Suppressor macrophage treated with lipopolysaccharide for 4 hours (primary cell): ENCODE results near the gene ADSS2.
"Not testable (repeated sequence)": the region's sequence is repeated elsewhere in the genome, so short reads cannot be mapped to it uniquely, and the experiment has no call there.

Source experiments
- DNase-seq: peaks from one replicate; pipeline ENCODE4 v3.0.0-alpha.2; 2020

The ADSS2 gene

DNA sequence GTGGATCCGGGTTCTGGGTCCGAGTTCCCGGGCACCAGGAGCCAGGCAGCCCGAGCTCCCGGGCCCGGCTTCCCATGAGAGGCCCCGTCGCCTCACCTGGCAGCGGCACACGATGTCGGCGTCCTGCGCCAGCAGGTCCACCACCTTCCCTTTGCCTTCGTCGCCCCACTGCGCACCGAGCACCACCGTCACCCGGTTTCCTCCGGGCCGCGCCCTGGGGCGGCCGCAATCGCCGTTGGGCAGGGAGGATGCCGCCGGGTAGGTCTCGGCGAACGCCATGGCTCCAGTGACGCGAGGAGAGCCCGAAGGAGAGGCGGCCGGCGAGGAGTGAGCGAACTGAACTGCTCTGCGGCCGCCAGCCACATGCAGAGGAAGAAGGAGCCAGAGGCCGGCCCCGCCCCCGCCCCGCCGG is at the start of gene ADSS2:
ADSS2 (minus strand) TSS at position 371 of the 412 bp plus-strand sequence; CDS start at position 279, 92 bp downstream.
- DNase-seq, result no peak

DNA sequence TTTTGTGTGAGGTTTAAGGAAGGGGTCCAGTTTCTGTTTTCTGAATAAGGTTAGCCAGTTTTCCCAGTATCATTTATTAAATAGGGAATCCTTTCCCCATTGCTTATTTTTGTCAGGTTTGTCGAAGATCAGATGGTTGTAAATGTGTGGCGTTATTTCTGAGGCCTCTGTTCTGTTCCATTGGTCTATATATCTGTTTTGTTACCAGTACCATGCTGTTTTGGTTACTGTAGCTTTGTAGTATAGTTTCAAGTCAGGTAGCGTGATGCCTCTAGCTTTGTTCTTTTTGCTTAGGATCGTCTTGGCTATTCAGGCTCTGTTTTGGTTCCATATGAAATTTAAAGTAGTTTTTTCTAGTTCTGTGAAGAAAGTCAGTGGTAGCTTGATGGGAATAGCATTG is 48.8 kb upstream of the ADSS2 start:
- DNase-seq, result not testable (repeated sequence)

DNA sequence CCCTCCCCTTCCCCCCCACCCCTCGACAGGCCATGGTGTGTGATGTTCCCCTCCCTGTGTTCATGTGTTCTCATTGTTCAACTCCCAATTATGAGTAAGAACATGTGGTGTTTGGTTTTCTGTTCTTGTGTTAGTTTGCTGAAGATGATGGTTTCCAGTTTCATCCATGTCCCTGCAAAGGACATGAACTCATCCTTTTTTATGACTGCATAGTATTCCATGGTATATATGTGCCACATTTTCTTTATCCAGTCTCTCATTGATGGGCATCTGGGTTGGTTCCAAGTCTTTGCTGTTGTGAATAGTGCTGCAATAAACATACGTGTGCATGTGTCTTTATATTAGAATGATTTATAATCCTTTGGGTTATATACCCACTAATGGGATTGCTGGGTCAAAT is 47.8 kb upstream of the ADSS2 start:
- not testable (repeated sequence) for DNase-seq

DNA sequence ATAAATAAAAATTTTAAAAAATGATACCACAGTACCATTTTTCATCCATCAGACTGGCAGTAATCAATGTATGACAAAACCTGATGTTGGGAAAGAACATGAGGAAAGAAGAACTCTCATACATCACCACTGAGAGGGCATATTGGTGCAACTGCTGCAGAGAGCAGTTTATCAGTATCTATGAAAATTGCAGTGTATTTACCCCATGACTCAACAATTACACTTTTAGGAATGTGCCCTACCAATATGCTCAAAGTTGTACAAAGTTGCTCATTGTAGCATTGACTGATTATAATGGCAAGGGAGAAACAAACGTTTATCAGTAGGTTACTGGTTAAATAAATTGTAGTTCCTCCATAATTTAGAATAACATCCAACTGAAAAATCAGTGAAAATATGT is 46.1 kb upstream of the ADSS2 start:
- no peak for DNase-seq

DNA sequence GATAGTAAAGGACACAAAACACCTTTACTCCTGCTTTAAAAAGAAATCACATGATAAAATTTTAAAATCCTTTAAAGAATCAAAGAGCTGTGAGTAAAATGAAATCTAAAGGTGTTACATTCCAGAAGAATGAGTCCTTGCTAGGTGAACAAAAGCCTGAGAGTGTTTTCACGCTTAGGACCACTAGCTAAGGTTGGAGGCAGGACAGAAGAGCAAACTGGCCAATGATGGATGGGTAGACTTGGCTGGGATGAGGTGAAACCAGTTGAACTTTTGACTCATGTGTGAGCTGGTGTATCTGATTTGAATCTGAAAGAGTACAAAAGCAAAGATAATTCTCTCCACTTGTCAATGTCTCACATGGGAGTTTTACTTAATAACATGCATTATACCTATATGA is 44.5 kb upstream of the ADSS2 start:
- DNase-seq, result no peak

DNA sequence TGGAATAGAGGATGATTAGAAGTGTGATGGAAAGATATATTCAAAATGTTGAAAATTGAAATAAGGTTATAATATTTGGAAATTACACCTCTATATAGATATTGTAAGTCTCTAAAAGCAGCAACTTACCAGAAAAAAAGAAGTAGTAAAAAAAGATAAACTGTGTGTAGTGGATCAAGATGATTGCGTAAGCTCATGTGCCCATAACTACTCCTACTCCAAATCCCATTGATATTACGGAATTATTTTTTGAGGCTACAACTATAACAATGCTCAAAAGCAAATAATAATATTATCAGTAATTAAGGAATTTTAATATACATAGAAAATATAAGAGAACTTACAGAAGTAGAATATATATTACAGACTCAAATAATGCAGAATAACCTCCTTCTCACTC is 42.9 kb upstream of the ADSS2 start:
- DNase-seq, result no peak

DNA sequence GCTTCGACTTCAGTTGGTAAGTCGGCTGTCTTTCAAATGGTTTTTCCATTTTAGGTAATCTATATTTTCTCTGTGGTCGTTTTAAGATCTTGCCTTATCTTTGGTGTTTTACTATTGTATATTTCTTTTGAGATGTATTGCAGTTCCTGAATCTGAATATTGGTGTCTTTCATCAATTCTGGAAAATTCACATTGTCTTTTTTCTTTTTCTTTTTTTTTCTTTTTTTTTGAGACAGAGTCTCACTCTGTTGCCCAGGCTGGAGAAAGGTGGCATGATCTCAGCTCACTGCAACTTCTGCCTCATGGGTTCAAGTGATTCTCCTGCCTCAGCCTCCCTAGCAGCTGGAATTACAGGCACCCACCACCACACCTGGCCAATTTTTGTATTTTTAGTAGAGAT is 33.3 kb upstream of the ADSS2 start:
- DNase-seq, result not testable (repeated sequence)

DNA sequence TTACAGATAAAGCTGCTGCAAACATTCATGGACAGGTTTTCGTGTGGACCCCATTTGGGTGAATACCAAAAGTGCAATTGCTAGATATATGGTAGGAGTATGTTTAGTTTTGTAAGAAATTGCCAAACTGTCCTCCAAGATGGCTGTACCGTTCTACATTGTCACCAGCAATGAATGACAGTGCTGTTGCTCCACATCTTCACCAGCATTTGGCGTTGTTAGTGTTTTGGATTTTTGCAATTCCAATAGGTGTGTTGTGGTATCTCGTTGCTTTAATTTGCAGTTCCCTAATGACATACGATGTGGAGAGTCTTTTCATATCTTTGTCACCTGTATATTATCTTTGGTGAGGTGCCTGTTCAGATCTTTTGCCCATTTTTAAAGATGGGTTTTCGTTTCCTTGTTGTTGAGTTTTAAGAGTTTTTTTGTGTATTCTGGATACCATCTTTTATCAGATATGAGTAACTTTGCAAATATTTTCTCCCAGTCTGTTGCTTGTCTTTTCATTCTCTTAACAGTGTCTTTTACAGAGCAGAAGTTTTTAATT is 21.4 kb upstream of the ADSS2 start:
- DNase-seq, result no peak

DNA sequence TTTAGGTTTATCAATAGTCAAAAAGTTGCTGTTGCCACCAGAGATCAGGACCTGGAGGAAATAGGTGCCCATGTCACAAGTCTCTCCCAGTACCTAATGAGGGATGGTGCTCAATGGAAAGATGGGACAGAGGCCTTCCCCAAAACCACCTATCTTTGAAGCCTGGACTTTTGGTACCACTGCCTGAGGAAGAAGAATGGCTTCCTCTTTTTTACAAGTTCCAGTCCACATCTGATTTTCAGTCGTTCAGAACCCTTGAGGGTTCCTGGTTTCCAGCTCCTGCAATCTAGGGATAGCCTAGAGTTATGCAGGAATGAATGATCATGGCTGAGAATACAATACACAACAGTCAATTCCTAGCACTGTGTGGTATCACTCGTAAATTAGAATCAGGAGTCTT is 15.0 kb upstream of the ADSS2 start:
- DNase-seq, result no peak

DNA sequence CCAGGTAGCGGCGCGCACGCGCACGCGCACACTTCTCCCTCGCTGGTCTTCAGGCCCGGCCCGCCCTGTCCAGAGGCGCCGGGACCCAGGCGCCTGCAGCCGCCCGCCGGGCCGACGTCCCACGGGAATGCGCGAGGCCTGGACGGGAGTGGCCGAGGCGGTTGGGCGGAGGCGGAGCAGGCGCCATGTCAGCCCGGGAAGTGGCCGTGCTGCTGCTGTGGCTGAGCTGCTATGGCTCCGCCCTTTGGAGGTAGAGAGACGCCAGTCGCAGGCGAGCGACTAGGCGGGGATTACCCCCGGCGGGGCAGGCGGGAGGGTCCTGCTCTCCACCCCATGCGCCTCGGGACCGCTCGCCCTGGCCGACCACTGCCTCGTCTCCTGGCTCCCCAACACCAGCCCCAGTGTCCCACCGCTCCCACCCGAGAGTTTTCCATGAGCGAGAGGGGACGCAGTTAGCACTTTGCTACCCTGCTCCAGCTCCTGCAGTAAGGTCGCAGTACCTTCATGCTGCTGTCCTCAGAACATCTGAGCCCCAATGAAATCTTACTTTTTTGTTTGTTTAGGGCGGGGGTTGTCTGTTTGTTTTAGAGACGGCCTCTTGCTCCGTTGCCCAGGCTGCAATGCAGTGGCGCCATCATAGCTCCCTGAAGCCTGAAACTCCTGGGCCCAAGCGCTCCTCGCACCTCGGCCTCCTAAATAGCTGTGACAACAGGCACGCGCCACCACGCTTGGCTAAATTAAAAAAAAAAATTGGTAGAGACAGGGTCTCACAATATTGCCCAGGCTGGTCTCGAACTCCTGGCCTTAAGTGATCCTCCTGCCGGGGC is 9.7 kb upstream of the ADSS2 start, which contains the start of gene CATSPERE:
CATSPERE (plus strand) TSS at position 29 of the 827 bp plus-strand sequence; CDS start at position 186, 157 bp downstream.
- DNase-seq, result peak; percentile 87

DNA sequence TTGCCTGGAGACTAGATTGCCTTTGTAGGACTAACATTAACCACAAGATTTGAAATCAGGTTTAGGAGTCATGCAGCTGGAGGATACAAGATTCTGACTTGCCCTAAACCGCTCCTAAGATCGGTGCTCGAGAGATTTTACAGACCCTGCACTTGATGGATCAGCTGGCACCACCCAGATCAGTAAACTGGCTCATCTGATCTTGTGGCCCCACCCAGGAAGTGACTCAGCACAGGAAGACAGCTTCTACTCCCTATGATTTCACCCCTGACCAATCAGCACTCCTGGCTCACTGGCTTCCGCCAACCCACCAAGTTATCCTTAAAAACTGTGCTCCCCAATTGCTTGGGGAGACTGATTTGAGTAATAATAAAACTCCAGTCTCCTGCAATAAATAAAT is 8.5 kb upstream of the ADSS2 start:
- peak; percentile 18 for DNase-seq

DNA sequence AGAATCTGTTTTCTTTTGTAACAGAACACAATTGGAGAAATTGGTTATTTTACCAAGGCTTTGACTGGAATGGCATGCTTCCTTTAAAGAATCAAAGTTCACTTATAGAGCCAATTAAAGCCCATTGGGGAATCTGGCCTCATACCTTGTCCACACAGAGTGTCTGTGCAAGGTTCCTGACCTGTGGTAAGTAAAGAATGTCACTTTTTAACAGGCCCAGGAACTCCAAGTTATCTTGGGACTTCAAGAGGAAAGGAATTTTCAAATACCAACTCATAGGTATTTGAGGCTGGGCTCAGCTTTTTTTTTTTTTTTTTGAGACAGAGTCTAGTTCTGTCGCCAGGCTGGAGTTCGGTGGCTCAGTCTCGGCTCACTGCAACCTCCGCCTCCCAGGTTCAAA is 7.1 kb upstream of the ADSS2 start:
- no peak for DNase-seq

DNA sequence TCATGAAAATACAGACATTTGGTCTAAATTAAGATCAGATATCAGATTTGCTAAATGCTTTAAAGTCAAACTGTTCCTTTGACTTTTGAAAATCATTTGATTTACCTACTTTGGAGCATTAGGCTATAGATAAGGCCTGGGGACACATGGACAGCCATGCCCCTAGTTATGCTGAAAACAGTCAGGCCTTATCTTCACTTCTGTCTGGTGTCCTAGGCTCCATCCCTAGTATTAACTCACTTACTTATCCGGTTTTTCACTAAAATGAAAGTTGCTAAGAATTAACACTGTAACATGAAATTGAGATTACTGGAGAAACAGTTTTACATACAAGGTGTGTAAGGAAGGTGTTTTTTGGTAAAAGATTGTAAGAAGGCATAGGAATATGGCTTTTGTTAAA is 4.9 kb upstream of the ADSS2 start:
- no peak for DNase-seq

DNA sequence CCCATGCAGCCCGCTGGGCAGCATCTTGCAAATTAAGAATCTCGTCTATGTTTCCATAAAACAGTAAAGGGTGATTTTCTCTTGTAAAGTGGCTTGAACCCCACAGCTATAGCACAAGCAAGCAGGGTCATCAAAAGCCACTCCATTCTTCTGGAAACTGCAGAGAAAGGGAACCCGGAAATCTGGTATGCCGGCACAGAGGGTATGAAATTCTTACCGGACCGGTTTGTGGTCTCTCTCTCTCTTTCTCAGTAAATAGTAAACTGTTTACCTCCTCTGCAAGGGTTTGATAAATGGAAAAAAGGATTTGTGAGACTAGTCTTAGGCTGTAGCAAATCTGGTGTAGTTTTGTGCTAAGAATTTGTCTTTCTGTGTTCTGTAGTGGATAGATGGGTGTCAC is 2.7 kb upstream of the ADSS2 start:
- no peak for DNase-seq

DNA sequence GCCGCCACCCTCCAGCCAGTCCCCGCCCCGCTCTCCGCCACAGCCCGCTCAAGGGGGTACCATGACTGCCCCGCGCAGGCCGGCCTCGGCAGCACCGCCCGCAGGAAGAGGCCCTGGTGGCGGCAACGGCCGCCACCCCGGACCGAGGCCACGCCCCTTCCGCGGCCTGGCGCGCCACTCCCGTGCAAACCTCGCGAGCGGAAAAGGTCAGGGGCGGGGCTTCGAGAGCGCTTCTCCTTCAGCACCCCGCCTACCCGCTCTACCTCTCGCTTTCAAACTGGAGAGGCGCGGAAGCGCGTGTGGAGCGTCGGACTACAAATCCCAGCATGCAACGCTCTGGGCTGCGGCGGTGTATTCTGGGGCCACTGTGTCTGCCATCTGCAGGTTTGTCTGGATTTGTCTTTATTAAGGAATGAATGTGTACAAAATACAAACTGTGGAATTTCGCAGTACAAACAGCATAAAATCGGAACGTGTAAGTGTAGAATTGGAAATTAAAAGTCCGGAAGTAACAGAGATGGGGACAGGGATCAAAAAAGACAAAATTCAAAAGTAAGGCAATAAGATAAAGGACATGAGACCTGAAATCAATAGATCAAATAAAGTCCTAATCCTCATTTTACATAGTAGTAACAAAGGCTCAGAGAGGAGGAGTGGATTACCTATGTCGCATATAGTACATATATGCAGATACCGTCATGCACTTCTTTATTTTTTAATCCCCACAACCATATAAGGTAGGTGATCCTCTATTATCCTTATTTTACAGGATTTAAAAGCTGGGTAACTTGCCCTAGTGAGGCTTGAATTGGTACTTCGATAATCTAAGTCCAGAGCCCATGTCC is 464 bp upstream of the ADSS2 start:
- DNase-seq, result peak; percentile 100

DNA sequence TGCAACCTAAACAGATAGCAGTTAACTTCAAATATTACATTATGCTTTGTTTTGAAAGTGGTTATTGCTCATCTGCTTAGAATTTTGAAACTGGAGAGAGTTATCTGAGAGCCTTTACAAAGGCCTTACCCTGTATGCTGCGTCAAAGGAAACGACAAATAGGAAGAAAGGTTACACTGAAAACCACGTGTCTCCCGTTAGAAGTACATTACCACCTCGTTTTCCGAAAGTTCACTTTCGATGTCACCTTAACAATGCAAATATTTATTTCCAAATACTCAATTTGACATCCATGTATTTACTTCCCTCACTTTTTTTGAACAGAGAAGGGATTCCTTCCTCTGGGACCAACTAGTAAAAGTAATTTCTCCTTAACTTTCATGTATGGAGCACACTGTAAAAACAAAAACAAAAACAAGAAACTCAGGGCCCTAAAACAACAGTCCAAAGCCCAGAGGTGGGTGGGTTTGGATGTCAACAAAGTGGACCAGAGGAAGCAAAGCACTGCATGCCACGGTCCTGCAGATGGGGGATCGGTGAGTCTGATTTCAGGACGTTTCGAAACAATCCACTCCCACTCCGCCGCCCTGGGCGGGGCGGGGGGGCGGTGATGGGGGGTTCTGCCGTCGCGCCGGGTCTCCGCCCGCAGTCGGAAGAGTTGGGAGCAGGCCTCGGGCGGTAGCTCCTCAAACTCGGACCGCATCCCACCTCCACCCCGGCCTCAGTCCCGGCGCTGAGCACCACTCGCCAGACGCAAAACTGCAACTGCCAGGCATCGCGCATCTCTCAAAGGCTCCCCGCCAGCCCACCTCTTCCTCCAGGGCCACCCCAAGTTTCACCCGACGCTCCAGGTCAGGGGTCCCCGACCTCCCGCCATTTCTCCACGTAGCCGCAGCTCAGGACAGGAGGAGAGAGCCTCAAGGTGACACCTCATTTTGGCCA is 841 bp downstream of the ADSS2 start:
- peak; percentile 58 for DNase-seq

DNA sequence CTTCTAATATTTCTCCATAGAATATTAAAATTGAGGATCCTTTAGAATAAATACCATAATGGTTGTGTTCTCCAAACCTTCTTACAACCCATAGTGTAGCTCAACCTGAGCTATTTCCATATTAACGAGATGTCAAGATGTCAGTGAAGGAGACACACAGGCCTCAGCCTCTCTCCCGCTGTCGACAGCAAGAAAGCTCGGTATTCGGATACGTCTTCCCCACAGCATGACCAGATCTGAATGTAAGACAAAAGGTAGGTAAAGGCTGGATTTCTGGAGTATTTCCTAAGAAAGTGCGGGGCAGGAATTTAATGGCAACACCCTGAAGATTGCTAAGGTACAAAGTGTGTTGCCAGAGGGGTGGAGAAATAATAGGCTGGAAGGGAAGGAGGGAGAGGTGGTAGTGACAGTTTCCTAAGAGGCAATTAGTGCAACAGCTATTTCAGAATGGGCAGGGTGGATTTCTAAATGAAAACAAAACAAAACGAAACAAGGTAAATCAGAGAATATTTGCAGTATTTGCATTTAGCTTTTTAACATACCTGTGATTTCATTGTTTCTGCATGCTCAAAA is 1.7 kb downstream of the ADSS2 start:
- no peak for DNase-seq

DNA sequence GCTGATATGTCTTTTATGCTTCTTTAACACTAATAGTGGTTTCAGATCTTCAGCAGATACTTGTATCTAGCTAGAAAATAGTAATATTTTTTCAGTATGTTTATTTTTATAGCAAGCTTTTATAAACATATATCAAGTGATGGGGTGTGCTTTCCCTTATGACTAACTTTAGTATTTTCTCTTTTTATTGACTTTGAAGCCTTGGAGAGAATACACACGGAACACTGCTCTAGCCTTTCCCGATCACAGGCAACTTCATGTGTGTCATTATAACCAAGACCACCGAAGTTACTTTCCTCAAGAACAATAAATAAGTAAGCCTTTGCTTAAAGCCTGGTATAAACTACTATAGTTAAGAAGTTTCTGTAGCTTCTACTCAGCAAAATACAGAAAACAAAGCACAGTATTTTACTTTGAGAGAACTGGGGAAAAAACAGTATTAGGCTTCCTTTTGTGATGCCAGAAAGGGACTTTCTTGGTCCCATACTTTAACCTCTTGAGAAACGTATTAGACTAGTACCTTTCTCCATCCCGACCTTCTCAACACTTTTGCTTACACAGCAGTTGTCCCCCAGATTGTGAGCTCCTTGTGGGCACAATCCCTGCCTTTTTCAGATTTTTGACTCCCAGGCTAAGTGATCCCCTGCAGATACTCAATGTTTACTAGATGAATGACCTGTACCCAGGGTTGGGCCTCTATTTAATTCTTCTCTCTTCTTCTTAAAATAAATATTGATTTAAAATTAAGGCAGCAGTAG is 3.3 kb downstream of the ADSS2 start:
- no peak for DNase-seq

DNA sequence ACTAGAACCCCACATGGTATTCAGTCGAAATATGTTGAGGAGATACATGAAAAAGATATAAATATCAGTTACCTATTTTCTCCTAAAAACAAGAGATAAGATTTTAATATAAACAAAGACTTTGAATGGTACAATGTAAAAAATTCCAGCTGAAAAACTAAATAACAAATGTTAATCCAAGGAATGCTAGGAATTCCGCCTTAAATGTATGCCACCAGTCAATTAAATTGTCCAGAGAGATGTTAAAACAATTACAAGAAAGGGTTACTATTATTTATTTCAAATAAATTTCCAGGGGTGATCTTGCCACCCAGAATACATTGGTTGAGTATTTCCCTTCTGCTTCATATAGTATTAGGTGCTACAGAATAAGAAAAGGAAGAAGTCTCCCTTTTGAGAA is 4.2 kb downstream of the ADSS2 start:
- no peak for DNase-seq

DNA sequence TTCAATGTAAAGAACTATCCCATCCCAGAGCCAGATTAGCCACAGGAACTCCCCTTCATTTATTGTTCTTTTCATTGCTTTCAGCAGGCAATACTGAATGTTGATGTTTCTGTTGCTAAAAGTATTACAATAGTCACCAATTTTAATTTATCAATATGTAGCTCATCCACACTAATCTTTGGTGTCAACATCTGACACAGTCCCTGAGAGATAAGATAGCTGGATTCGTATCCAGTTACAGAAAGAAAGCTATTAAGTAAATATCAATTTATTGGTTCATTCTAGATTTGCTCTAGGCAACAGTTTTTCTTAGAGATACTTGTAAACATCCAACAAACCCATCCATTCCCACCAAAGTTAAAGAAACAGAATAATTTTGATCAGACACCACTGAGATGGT is 4.7 kb downstream of the ADSS2 start:
- DNase-seq, result no peak
